ENCODE measurements around the gene GLI3.

DNA sequence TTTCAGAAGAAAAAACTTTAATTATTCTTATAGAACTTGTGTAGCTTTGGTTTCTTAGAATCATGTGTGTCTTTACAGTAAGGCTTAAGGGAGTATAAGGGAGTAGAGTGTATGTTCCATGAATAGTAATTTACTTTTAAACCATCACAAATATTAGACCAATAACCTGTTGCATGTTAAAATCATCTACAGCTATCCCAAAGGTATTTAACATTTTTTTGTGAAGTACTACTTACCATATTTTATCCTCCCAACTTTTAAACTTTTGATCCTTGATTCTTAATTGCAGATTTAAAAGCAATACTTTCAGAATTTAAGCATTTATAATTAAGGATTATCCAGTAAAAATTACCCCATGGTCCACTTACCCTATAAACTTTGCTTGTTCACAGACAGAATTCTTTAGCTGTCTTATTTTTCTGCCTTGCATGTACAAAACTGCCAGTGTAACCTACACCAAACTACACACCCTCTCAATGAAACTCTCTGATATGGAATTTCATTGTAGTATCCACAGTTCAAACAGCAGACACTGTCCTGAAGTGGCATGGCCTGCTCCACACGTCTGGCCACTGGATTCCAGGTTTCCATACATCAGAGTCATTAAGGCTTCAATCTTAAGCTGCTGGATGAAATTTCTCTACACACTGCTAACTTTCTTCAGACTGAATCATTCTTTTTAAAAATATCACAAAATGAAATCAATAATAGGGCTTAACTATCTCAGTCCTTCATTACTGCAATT, 5.8 kb downstream of the GLI3 start:
- TF ChIP-seq, protein P1, sequence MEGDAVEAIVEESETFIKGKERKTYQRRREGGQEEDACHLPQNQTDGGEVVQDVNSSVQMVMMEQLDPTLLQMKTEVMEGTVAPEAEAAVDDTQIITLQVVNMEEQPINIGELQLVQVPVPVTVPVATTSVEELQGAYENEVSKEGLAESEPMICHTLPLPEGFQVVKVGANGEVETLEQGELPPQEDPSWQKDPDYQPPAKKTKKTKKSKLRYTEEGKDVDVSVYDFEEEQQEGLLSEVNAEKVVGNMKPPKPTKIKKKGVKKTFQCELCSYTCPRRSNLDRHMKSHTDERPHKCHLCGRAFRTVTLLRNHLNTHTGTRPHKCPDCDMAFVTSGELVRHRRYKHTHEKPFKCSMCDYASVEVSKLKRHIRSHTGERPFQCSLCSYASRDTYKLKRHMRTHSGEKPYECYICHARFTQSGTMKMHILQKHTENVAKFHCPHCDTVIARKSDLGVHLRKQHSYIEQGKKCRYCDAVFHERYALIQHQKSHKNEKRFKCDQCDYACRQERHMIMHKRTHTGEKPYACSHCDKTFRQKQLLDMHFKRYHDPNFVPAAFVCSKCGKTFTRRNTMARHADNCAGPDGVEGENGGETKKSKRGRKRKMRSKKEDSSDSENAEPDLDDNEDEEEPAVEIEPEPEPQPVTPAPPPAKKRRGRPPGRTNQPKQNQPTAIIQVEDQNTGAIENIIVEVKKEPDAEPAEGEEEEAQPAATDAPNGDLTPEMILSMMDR (IDR thresholded peaks at IDR 0.05), result no peak
- TF ChIP-seq CHD2 (IDR thresholded peaks at IDR 0.05; ENCODE audit: low read length, partially characterized antibody), result no peak
- no peak for TF ChIP-seq RAD21 (IDR thresholded peaks at IDR 0.05; ENCODE audit: low read length)
- TF ChIP-seq FOSL2 (IDR thresholded peaks at IDR 0.05; ENCODE audit: borderline replicate concordance, low read depth), result no peak

Measured in SK-N-SH (cell line).